Pancreas (tissue), 10 donors: ENCODE results near the gene BMP6. TPM values are rescaled to one million over a fixed set of nuclear protein-coding genes. Genes with fewer than 3 reads are reported as not detected.
A peak's percentile ranks its signal among the peaks of the same experiment; 100 is the strongest.

Experiments
- ATAC-seq, 4 donors: fragments of 200-7000 bp; cut with Tn5 transposase; one replicate each; pipeline versions ENCODE4 v1.8.0 to v1.9.1; 2020; ENCODE audit warnings: mild to moderate bottlenecking in 4 of 4, moderate library complexity in 4 of 4
- DNase-seq, 6 donors: peaks; one replicate each; pipeline ENCODE4 v3.0.0-alpha.2; 2020
- FAIRE-seq: peaks from 2 replicates; lab custom pipeline; 2012; peaks lifted over from hg19 to GRCh38; lab: Jason Lieb, UNC
- H3K27ac ChIP-seq, 4 donors: fragments of 200-600 bp; sonication (generic); 1 replicate in 3 of 4; 2 replicates in 1 of 4; pipeline versions ENCODE4 v1.5.0 to v1.8.0; 2020
- H3K27me3 ChIP-seq, 4 donors: fragments of 200-600 bp; one replicate each; pipeline ENCODE4 v1.8.0; 2021
- H3K36me3 ChIP-seq, 3 donors: fragments of 200-600 bp; sonication (generic) in 1 of 3; one replicate each; pipeline versions ENCODE4 v1.5.0 to v1.8.0; 2020 to 2021
- H3K4me1 ChIP-seq, 3 donors: fragments of 200-600 bp; one replicate each; pipeline ENCODE4 v1.8.0; 2021
- H3K4me3 ChIP-seq, 4 donors: fragments of 200-600 bp; sonication (generic) in 2 of 4; one replicate each; pipeline versions ENCODE4 v1.5.0 to v1.8.0; 2020 to 2021
- H3K9me3 ChIP-seq, 4 donors: fragments of 200-600 bp; one replicate each; pipeline ENCODE4 v1.8.0; 2021
- WGBS, 2 donors: extraction: QIAGEN DNeasy Blood & Tissue Kit; methylation state at CpG; one replicate each; pipeline ENCODE4 v1.1.7; 2013; 5-methylcytosine and 5-hydroxymethylcytosine counted together
- intact Hi-C, 3 donors: fragments of 100-400 bp; cut with DNase I; formaldehyde crosslinking; loops; one replicate each; pipeline versions ENCODE4 v1.11.1 to v1.14.2; 2022
- polyA plus RNA-seq, 2 donors: library from polyadenylated mRNA; stranded (reverse); fragments of 200-250 nt; gene quantifications; one replicate each; pipeline ENCODE4 v1.2.3, GENCODE V29; 2013
- total RNA-seq, 6 donors: library from RNA; stranded (reverse); fragmentation: NEBNext Ultra II Directional in 4 of 6; extraction: Animal tissue kit (Norgen Biotek cat#: 25700) in 4 of 6; gene quantifications; one replicate each; pipeline versions ENCODE4 v1.2.1 to v1.2.4, GENCODE V29; 2021 to 2023
- TF ChIP-seq, protein P1 (sequence below), 4 donors: fragments of 200-600 bp; sonication (generic) in 3 of 4; IDR thresholded peaks; one replicate each; pipeline versions ENCODE4 v1.5.0 to v1.8.0; 2021; ENCODE audit warnings: antibody characterized with exemption in 4 of 4
- donor health status: healthy with polysubstance abuse.
- donor health status: DM: no; HTN: no; CAD: no; lungs with moderate emphysema.
- donor health status: DM: no; HTN: no; CAD: no.
- donor health status: control.
- donor health status: control.
- donor health status: Bipolar disorder and iron deficiency.
- donor health status: DM: yes; HTN: yes; CAD: no.
- donor health status: DM: no; HTN: no; CAD: no.
- donor health status: DM: no; HTN: no; CAD: no.
- donor health status: DM: yes; HTN: yes; CAD: no.

The BMP6 gene
- total and polyA plus RNA-seq, 8 donors: 0.09 to 0.69 (median 0.35) TPM

DNA sequence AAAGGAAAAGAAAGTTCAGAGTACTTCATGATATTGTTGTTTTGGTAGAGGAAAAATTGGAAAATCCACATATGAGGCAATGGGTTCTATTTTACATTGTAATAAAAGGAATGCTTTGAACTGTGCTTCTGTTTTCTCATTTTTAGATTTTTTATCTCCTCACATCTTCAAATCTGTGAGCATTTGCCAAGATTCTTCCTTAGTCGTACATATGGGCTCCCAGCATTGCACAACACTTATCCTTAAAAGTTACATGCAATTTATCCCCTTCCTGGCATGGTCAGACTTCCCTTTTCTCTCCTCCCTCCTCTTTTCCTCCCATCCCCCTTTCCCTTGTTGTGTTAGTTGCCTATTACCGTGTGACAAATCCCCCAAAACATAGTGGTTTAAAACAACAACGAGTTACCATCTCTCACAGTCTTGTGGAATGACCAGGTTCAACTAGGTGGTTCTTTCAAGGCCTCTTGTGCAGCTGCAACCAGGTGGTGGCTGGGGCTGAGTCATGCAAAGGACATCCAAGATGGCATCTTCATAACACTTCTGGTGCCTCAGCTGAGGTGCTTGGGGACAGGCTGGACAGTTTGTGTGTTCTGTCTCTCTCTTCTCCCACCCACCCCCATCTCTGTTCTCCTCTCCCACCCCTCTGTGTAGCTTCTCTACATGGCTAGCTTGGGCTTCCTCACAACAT, 116.0 kb downstream of the BMP6 start:
- 58 to 66% methylated on average over 3 of the region's 3 CpGs for WGBS, 2 donors
- no peaks in the 10 kb centered on the region for H3K9me3 ChIP-seq
- no peak for FAIRE-seq
- no peaks in the 10 kb centered on the region for H3K27me3 ChIP-seq
- no peaks in the 10 kb centered on the region for H3K4me1 ChIP-seq
- TF ChIP-seq, protein P1, sequence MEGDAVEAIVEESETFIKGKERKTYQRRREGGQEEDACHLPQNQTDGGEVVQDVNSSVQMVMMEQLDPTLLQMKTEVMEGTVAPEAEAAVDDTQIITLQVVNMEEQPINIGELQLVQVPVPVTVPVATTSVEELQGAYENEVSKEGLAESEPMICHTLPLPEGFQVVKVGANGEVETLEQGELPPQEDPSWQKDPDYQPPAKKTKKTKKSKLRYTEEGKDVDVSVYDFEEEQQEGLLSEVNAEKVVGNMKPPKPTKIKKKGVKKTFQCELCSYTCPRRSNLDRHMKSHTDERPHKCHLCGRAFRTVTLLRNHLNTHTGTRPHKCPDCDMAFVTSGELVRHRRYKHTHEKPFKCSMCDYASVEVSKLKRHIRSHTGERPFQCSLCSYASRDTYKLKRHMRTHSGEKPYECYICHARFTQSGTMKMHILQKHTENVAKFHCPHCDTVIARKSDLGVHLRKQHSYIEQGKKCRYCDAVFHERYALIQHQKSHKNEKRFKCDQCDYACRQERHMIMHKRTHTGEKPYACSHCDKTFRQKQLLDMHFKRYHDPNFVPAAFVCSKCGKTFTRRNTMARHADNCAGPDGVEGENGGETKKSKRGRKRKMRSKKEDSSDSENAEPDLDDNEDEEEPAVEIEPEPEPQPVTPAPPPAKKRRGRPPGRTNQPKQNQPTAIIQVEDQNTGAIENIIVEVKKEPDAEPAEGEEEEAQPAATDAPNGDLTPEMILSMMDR (IDR thresholded peaks at IDR 0.05): no peak
- no peak overlapping the region for H3K4me3 ChIP-seq
- H3K27ac ChIP-seq: no peak overlapping the region
- ATAC-seq: no peak
- DNase-seq: no peak
- intact Hi-C loops: no loop called here
- no peaks in the 10 kb centered on the region for H3K36me3 ChIP-seq

DNA sequence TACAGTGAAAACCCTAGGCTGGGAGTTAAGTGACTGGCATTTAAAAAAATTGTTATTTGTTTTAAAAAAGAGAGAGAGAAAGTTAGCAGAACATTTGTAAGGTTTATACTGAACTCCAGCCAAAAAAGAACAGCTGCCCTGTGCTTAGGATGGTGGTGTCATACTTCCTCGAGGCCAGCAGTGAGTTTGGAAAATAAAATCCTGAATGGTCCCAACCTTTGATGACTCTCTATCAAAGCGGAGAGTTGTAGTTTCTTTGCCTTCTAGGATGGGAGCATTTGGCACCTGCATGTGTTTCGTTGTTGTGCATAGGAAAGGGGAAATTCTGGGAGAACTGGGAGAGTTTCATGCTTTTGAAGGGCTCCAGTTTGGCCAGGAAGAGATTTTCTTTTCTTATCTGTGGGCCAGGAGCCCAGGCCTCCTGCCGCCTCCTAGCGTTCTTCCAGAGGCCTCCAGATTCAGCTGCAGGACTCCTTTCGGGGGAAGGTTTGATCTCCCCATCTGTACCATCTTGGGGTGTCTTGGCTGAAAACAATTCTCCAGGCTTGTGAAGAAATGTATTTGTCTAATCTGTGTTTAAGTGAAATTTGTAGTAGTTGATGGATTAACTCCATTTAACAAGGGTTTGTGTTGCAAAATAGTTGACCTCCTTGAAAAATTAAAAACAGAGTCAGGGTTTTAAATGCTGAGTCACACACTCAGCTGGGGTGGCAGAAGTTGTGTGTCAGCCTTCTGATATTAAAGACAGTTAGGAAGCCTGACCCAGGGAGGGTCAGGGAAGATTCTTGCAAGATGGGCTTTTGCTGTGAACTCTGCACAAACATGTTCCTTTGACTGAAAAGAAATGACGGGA, 121.3 kb downstream of the BMP6 start:
- Histone ChIP-seq H3K27ac (no peak overlapping the region), H3K4me3 (no peak overlapping the region), H3K36me3 (no peaks in the 10 kb centered on the region), H3K9me3 (no peaks in the 10 kb centered on the region), H3K4me1 (no peaks in the 10 kb centered on the region), H3K27me3 (no peaks in the 10 kb centered on the region)
- FAIRE-seq (no peak), ATAC-seq (peak; percentile 17 to 67 (median 58)), DNase-seq (no peak)
- TF ChIP-seq, protein P1 (IDR thresholded peaks at IDR 0.05): no peak
- intact Hi-C loops: no loop called here
- WGBS, 2 donors: 53 to 60% methylated on average over 7 of the region's 7 CpGs

DNA sequence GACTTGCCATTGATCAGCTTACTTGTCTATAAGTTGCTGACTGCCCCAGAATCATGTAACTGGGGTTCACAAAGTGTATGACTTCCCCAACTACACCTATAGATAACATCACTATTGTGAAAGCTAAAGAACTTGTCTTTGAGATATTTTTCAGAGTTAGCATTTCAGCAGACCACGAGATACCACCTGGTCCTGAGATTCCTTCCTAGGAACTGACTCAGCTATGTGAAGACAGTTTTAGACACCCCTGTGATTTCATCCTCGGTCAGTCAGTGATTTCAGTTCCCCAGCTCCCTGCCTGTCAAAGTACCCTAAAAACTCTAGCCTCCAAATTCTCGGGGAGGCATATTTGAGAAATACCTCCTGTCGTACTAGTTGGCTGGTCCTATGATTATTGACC, 122.3 kb downstream of the BMP6 start:
- no peak overlapping the region for H3K4me3 ChIP-seq
- H3K36me3 ChIP-seq: no peaks in the 10 kb centered on the region
- DNase-seq (no peak), FAIRE-seq (no peak), ATAC-seq (no peak)
- H3K4me1 ChIP-seq: no peaks in the 10 kb centered on the region
- no peaks in the 10 kb centered on the region for H3K9me3 ChIP-seq
- no peaks in the 10 kb centered on the region for H3K27me3 ChIP-seq
- TF ChIP-seq, protein P1 (IDR thresholded peaks at IDR 0.05): no peak
- H3K27ac ChIP-seq: no peak overlapping the region
- 76 to 83% methylated on average over 4 of the region's 4 CpGs for WGBS, 2 donors
- intact Hi-C loops: no loop called here

DNA sequence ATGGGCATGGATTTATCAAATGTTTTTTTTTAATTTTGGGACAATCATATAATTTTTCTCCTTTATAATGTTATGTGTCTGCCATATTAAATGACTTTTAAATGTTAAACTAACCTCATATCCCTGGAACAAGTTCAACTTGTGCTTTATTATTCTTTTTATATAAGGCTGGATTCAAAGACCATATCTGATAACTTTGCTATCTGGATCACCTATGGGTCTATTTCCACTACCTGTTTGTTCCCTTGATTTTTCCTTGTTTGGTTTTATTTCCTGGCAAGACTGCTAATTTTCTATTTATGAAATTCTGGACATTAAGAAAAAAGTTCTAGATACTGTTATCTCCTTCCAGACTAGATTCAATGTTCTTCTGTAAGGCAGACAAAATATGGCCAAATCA, 125.9 kb downstream of the BMP6 start:
- intact Hi-C loops: no loop called here
- ATAC-seq (no peak), DNase-seq (no peak), FAIRE-seq (no peak)
- TF ChIP-seq, protein P1 (IDR thresholded peaks at IDR 0.05): no peak
- no peaks in the 10 kb centered on the region for H3K9me3 ChIP-seq
- H3K4me3 ChIP-seq: no peak overlapping the region
- H3K4me1 ChIP-seq: no peaks in the 10 kb centered on the region
- H3K27ac ChIP-seq: no peak overlapping the region
- no peaks in the 10 kb centered on the region for H3K27me3 ChIP-seq
- H3K36me3 ChIP-seq: no peaks in the 10 kb centered on the region

DNA sequence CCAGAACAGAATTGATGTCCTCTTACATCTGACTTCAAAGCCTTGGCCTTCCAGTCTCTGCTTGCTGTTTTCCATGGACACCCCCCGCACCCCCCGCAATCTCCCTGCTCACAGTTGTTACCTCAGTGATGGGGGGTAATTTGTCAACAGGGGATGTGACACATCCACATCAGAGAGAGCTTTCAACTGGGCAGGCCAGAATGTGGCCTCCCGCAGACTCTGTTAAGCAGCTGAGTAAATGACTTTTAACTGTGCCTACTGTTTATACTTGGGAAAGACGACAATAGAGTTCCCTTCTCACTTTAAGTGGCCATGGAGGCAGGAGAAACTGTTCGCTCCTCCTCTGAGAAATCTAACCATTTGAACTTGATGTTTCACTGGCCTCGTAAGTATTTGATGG, 133.7 kb downstream of the BMP6 start:
- Histone ChIP-seq H3K36me3 (no peaks in the 10 kb centered on the region), H3K4me1 (no peaks in the 10 kb centered on the region), H3K9me3 (no peaks in the 10 kb centered on the region), H3K27me3 (no peaks in the 10 kb centered on the region), H3K4me3 (no peak overlapping the region), H3K27ac (no peak overlapping the region)
- intact Hi-C loops: no loop called here
- FAIRE-seq: no peak
- TF ChIP-seq, protein P1 (IDR thresholded peaks at IDR 0.05): no peak
- ATAC-seq: no peak
- 48 to 51% methylated on average over 6 of the region's 6 CpGs for WGBS, 2 donors
- DNase-seq: no peak
